HG03175 (cell line): ENCODE measurements around the gene DCDC2.
"Not testable (repeated sequence)": the region's sequence is repeated elsewhere in the genome, so short reads cannot be mapped to it uniquely, and the experiment has no call there.

Source experiments
- ATAC-seq: cut with Tn5 transposase; IDR thresholded peaks from one replicate; pipeline ENCODE4 v1.9.1; 2021; ENCODE audit warnings: mild to moderate bottlenecking, moderate library complexity; ENCODE audit not compliant: unreplicated experiment

Gene DCDC2

DNA sequence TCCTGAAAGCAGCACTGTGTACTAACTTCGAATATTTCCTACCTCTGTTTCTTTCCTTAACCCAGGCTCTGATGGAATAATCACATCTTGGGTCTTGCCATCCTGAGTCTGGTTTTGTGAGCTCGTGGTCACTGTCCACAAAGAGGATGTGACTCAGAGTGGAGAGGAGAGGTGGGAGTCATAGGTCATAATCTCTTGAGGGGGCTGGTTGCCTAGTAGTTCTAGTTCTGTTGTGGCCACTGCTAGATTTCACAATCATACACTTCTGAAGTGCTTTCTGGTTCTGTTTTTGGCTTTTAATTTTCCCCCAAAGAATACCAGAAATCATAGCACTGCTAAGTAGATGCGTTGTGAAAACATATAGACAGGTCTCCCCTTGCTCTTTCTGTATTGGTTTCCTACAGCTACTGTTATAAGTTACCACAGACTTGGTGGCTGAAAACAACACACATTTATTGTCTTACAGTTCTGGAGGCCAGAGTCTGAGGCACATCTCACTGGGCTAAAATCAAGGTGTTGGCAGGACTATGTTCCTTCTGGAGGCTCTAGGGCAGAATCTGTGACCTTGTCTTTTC, 129.1 kb downstream of the DCDC2 start:
- ATAC-seq: no peak

DNA sequence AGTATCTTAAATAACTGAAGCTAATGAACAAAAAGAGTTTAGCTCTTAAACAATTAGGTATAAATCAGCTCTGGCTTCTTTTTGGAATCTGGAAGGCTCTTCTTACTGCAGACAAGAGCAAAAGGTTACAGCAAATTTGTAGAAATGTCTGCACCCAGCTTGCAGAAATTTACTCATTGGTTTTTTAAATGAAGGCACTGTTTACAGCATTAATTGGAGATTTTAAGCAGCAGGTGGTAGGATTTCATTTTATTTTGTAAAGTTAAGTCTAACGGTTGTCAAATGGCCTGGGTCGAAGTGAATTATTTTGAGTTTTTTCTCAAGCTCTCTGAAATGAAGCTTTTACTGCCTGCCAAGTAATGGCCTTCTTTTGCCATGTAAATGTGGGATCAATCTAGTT, 129.7 kb downstream of the DCDC2 start:
- ATAC-seq: no peak

- ATAC-seq: no peak
Measured at GRCh38 chr6:24227556-24227955, 130.3 kb downstream of the DCDC2 start.

- no peak for ATAC-seq
Measured at GRCh38 chr6:24226541-24226940, 131.3 kb downstream of the DCDC2 start.

DNA sequence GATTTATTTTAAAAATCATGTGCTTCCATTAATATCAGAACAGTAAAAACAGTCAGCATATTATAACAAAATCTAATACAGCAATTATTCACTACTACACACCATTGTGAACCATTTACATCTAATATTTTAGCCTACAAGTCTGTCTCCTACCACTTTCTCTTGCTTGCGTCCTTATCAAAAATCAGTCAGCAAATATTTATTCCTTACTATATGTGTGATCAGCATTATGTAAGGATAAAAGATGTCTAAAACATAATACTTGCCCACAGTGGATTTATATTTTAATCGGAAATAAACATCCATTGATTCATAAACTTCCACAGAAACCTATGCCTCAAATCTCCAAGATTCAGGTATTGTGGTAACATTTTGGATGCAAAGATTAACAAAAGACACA, 132.0 kb downstream of the DCDC2 start:
- ATAC-seq: no peak

DNA sequence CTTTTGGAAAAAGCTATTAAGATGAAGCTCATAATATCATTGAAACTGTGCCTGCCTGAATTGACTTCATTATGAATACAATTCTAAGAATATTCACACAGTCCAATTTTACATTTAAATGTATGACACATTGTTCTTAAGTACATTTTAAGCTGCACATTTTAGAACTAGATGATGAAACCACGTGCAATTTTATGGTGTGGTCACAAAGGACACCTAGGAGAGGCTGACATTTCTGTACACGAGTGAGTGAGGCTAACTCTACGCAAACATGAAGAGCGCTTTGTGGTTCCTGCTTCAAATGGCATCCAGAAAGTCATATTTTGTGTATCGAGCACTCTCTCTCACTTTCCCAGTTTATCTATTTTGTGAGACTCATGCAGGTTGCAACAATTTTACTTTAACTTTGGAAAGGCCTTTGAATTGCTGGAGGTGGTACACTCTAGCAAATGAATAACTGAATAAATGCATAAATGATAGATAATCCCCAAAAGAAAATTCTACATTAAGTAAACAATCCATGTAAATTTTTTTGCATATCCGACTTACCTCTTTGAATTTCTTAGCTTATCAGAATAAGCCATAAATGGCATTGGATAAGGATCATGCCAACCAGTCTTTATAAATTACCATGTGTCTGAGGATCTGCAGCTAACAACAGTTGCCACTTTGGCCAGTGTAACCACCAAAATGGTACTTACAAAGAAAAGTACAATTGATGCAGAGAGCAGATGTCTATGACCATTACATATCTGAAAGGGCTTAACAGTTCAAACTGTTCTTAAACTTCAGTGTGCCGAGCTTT, 134.5 kb downstream of the DCDC2 start:
- no peak for ATAC-seq

- ATAC-seq: no peak
Measured at GRCh38 chr6:24219670-24220069, 138.2 kb downstream of the DCDC2 start.

DNA sequence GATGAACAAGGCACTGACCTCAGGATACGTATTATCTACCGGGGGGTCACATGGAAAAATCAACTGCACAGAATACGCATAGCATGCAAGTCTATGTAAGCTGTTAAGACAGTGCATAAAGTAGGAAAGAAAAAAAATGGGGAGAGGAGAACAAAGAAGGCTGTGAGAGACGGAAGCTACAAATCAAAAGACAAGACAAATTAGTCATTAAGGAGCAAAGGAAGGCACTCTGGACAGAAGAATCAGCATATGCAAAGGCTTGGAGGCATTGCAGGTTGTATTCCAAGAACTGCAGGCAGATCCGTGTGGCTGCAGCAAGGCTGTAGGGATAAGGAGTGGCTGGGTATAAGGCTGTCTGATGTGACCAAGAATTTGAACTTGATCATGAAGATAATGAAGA, 142.9 kb downstream of the DCDC2 start:
- no peak for ATAC-seq

GRCh38 chr6:24207413-24207812, 150.4 kb downstream of the DCDC2 start:
- no peak for ATAC-seq

DNA sequence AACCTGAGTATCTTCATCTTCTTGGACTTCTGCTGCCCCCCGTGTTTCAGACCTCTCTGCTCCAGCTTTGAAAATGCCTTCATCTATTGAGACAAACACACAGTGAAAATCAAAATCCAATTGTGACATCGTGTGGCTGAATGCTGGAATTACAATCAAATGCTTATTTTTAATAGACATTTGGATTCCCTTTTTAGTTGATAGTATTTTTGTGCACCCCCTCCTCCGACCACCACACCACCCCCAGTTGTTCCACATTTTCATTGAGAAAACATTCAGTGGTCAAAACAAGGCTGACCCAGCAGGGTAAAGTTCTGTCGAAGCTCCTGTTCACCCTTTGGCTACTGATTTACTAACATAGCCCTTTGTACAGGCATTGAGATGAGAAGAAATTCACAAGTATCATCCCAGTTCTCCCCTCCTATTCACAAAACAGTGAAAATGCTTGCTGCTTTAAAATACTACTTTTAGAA, 152.8 kb downstream of the DCDC2 start:
- no peak for ATAC-seq

GRCh38 chr6:24204113-24204512, 153.7 kb downstream of the DCDC2 start:
- ATAC-seq: not testable (repeated sequence)

GRCh38 chr6:24197892-24198291, 160.0 kb downstream of the DCDC2 start:
- ATAC-seq: no peak

DNA sequence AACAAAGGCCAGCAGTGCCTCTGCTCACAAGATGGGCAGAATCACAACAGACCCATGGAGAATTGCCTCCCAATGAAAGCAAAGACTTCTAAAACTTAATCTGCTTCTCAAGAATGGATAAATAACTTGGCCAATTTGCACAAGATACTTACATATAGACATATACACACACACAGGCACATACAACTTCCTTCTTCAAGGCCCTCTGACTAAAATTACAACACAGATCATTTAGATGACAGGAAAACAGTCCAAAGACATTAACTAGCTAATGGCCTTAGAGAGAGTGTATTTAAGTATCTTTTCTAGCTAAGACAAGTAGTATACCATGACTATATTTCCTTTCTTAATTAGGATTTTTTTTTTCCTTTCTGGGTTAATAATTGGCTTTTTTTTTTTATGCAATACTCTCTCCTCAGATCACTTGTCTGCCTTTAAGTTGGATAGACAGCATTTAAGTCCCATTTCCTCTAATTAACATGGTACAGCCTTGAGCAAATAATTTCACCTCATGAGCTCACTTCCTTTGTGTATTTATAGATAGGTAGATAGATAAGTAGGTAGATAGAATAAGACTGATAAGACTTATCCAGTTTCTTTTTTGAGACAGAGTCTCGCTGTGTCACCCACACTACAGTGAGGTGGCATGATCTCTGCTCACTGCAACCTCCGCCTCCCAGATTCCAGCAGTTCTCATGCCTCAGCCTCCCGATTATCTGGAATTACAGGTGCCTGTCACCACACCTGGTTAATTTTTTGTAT, 161.8 kb downstream of the DCDC2 start:
- no peak for ATAC-seq

DNA sequence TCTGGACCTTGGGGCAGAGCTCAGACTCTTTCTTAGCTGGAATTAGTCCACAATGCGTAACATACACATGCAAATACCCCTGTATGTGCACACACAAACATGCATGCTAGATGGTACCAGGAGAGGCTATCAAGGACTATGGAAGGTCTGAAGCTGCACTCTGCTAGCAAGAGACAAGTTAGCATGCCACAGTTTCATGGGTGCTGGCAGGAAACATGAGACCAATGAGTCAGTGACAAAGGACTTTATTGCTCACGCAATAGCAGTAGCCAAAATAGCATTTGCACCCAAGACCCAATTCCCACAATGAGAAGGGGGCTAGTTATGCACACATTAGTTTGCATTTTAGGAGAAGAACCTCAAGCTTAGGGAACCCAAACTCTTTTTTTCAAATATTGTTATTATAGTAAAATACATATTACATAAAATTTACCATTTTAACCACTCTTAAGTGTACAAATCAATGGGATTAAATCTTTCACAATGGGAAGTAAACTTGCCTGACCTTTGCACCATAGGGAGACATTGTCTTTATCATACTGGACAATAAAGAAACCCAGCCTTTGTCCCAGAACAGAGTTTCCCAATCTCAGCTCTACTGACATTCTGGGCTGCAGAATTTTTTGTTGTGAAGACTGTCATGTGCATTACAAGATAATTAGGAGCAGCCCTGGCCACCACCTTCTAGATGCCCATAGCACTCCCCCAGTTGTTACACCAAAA, 162.7 kb downstream of the DCDC2 start:
- no peak for ATAC-seq

DNA sequence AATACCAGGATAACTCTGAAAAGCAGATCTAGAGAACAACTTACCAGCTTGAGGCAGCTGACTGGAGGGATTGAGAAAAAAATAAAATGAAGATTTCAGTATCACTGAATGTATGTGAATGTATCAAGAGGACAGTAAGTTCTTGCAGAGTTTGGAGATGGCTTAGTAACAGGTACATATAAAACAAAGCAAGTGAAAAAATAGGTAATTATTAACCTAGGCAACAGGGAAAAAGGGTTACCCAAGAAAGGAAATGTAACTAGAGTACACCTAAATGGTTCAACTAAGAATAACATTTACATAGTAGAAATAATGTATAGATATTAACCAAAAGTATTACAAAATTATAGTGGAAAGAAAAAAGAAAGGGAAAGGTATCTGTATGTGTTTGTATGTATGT, 164.5 kb downstream of the DCDC2 start:
- no peak for ATAC-seq

DNA sequence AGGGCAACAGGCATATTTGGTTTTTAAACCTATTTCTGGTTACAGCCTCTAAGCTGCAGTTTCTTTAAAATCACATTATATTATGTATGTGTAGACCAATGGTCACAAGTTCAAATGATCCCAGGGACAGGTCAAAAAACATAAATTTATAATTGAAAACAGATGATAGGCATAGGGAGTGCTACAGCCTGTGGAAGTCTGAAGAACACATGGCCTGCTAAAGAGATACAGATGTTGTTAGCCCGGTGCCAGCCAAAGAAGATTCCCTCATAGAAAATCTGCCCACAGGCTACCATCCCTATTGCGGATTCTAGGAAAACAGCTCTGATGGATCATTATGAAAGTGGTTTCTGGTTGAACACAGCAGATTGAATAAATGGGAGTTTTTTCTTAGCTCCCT, 166.5 kb downstream of the DCDC2 start:
- ATAC-seq: no peak

DNA sequence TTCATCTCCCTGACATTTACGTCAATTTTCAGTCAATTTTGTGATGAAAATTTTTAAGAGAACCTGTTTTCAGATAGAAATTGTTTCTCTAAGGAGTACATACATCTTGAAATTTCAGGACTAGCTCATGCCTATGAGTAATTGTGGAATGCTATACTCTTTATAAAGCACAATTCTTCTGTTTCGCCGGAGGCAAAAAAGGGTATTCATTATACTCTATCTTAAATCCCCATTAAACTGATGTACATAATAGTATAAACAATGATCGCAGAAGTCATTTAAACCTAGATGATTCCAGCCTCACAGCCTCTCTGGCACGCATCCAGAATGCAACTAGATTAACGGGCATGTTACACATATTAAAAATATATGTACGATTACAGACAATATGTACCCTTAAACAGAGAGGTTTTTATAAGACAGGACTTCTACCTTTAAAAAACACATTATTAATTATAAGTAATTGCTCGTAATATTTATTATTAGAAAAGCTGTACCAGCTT, 169.2 kb downstream of the DCDC2 start:
- ATAC-seq: no peak

GRCh38 chr6:24187965-24188577, 169.8 kb downstream of the DCDC2 start:
- no peak for ATAC-seq

- ATAC-seq: no peak
Measured at GRCh38 chr6:24186349-24186748, 171.5 kb downstream of the DCDC2 start.

- no peak for ATAC-seq
Measured at GRCh38 chr6:24183584-24183983, 174.3 kb downstream of the DCDC2 start.

- ATAC-seq: no peak
Measured at GRCh38 chr6:24157886-24158285, 200.0 kb downstream of the DCDC2 start.
